GM15510 (cell line): Measurements from ENCODE around the gene HERPUD1.

Source experiments
- POLR2A ChIP-seq: IDR thresholded peaks from 3 replicates; pipeline ENCODE4 v1.6.1; 2011; ENCODE audit warnings: borderline replicate concordance; ENCODE audit not compliant: insufficient read length; ENCODE audit errors: extremely low read depth

Gene HERPUD1

GRCh38 chr16:56919099-56919800 lies 12.7 kb upstream of the HERPUD1 start:
- no peak for TF ChIP-seq POLR2A

GRCh38 chr16:56921571-56921970 lies 10.4 kb upstream of the HERPUD1 start:
- no peak for TF ChIP-seq POLR2A

GRCh38 chr16:56923481-56924091 lies 8.4 kb upstream of the HERPUD1 start:
- no peak for TF ChIP-seq POLR2A

GRCh38 chr16:56927471-56927870 lies 4.5 kb upstream of the HERPUD1 start:
- no peak for TF ChIP-seq POLR2A

DNA sequence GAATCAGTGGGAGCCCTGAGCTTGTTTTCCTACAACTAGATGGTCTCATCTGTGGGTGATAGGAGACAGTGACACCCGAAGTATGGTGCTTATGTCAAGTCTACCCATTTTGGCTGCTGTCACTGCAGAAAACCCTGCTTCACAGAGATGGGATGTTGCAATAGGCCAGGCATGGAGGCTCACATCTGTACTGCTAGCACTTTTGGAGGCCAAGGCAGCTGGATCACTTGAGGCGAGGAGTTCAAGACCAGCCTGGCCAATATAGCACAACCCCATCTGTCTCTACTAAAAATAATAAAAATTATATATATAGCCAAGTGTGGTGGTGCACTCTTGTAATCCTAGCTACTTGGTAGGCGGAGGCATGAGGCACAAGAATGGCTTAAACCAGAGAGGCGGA lies 2.3 kb upstream of the HERPUD1 start:
- TF ChIP-seq POLR2A: no peak

DNA sequence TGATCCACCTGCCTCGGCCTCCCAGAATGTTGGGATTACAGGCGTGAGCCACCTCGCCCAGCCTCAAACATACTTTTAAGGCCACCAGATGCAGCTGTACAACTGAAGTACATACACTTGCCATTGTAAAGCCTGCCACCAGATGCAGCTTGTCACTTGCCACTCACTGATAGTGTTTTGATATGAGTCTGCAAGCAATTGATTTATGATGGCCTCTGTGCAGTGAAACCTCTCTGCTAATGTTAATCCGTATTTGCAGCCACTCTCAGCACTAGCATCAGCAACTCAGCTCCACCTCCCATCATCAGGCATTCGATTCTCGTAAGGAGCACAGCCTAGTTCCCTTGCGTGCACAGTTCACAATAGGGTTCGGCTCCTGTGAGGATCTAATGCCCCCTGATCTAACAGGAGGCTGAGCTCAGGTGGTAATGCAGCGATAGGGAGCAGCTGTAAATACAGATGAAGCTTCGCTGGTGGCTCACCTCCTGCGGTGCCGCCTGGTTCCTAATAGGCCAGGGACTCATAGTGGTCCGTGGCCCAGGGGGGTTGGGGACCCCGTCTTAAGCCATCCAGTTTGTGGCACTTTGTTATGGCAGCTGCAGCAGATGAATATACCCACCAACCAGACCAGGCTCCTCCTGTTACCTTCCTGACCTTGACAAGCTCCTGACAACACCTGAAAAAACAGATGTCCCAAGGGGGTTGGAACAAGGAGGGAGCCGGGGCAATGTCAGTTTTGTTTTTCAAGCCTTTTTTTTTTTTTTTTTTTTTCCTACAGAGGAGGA lies 1.3 kb upstream of the HERPUD1 start:
- no peak for TF ChIP-seq POLR2A

- no peak for TF ChIP-seq POLR2A
Observed at GRCh38 chr16:56931271-56931891, 561 bp upstream of the HERPUD1 start.

GRCh38 chr16:56932721-56933619 lies 1.0 kb downstream of the HERPUD1 start:
- peak; percentile 36 for TF ChIP-seq POLR2A

DNA sequence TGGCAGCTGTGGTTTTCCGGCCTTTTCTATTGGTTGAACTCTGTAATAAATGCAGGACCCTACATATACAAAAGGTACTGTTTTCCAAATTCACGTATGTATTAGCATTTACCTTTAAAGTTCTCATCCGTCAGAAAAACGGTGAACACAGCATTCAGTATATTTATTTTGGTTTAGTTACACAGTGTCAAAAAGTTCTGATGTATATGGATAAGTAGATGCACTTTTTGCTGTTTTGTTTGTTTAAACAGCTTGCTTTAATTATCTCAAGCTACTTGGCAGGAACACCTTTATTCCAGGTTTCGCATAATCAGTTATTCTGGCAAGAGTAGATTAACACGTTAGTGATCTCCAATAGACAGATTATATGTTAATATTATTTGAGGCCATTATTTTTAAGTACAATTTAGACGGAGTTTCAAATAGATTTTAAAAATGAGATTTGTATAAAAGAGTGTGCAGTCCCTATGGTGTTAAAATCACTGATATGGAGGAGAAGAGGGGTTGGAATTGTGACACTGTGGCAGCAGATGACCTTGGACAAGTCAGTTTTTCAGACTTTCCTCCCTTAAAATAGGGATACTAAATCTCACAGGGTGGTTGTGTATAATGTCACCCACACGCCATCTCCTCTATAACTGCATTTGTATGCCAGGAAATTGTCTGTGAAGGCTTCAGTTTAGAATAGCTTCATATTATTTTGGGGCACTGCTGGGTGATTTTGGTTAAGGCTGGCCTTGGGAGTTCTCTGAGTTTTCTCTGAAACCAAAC lies 2.1 kb downstream of the HERPUD1 start:
- TF ChIP-seq POLR2A: no peak

- no peak for TF ChIP-seq POLR2A
Observed at GRCh38 chr16:56935201-56935600, 3.3 kb downstream of the HERPUD1 start.

DNA sequence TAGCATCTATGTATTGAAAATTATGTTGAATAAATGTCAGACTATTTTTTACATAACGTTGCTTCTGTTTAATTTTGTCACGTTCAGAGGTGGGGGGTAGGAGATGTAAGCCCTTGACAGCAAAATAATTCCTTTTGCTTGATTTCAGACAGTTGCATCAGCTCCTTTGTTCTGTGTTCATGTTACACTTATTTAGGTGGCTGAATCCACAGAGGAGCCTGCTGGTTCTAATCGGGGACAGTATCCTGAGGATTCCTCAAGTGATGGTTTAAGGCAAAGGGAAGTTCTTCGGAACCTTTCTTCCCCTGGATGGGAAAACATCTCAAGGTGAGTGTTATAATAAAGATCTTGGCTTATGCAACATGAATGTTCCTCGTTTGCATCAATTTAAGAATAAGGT lies 4.5 kb downstream of the HERPUD1 start:
- TF ChIP-seq POLR2A: no peak

GRCh38 chr16:56936950-56937349 lies 5.0 kb downstream of the HERPUD1 start:
- TF ChIP-seq POLR2A: no peak

DNA sequence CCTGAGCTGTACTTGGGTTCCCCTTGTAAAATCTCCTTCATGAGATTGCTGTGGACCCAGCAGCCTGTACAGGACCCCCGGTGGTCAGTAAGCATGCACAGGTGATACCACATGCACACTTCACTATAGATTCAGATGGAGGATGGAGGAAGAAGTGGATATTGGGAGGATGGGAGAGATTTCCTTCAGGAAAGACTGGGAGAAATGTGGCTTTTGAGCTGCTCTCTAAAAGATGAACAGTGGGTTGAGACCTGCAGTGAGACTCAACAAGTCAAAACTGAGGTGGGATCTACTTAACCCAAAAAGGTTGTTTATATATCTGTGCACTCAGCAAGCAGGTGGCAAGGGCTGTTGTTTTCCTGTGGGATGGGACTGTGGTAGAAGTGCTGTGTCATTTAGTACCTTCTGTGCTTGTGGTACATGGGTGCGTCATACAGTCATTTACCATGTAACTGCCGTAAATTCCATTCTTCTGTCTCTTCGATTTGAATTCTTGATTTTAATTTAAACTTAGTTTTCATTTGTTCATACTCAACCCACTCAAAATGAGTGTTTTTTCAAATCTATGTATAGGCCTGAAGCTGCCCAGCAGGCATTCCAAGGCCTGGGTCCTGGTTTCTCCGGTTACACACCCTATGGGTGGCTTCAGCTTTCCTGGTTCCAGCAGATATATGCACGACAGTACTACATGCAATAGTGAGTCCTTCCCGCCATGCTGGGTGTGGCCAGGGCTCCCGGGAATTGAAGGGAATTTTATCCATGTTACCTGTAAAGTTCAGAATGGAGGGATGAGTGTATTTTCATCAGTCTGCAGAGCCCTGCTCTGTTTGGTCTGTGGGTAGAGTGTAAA lies 6.9 kb downstream of the HERPUD1 start:
- peak; percentile 27 for TF ChIP-seq POLR2A
